ENCODE measurements around the gene SLC28A2.

DNA sequence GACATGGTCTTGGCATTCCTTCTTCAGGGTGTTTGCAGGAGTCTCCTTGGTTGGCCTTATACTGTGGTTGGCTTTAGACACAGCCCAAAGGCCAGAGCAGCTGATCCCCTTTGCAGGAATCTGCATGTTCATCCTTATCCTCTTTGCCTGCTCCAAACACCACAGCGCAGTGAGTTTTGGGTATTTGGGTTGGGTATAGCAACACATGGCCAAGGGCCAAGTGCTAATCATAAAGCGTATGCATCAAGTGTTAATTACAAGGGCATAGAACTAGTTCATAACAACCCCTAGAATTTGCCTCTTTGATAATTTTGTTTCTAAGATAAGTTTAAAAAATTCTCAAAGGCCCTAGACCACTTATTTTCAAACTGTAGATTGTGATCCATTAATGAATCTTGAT is 11.8 kb downstream of the SLC28A2 start:
- TF ChIP-seq, protein P1, sequence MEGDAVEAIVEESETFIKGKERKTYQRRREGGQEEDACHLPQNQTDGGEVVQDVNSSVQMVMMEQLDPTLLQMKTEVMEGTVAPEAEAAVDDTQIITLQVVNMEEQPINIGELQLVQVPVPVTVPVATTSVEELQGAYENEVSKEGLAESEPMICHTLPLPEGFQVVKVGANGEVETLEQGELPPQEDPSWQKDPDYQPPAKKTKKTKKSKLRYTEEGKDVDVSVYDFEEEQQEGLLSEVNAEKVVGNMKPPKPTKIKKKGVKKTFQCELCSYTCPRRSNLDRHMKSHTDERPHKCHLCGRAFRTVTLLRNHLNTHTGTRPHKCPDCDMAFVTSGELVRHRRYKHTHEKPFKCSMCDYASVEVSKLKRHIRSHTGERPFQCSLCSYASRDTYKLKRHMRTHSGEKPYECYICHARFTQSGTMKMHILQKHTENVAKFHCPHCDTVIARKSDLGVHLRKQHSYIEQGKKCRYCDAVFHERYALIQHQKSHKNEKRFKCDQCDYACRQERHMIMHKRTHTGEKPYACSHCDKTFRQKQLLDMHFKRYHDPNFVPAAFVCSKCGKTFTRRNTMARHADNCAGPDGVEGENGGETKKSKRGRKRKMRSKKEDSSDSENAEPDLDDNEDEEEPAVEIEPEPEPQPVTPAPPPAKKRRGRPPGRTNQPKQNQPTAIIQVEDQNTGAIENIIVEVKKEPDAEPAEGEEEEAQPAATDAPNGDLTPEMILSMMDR (conservative IDR thresholded peaks at IDR 0.05 in 1 of 2, IDR thresholded peaks at IDR 0.05 in 1 of 2; ENCODE audit: extremely low read depth in 1 of 2, insufficient read depth in 1 of 2, low read depth in 1 of 2, low read length in 2 of 2): no peak
- no peak for TF ChIP-seq EZH2 (IDR thresholded peaks at IDR 0.05; ENCODE audit: borderline replicate concordance, low read length)

Measured in mammary epithelial cell (primary cell).